Brain microvascular endothelial cell (primary cell): ENCODE data around the gene TTC7B.

Experiments used
- DNase-seq: peaks from one replicate; pipeline ENCODE4 v3.0.0-alpha.2; 2020
- H3K27ac ChIP-seq: fragments of 250-450 bp; sonication (Bioruptor Pico); 2 replicates; pipeline ENCODE4 v1.5.1; 2020; ENCODE audit warnings: mild to moderate bottlenecking, moderate library complexity
- H3K27me3 ChIP-seq: fragments of 250-450 bp; sonication (Bioruptor Pico); replicated peaks from 2 replicates; pipeline ENCODE4 v1.5.1; 2020; ENCODE audit warnings: mild to moderate bottlenecking
- H3K36me3 ChIP-seq: fragments of 250-450 bp; sonication (Bioruptor Pico); replicated peaks from 2 replicates; pipeline ENCODE4 v1.5.1; 2020; ENCODE audit warnings: mild to moderate bottlenecking
- H3K4me3 ChIP-seq: 2 replicates; pipeline ENCODE4 v1.5.1; 2011; ENCODE audit warnings: low read depth, mild to moderate bottlenecking, control low read depth, low read length, moderate library complexity
- in situ Hi-C: cut with HindIII; loops from 2 replicates; pipeline ENCODE4 v1.10.0; 2017; ENCODE audit warnings: low sequenced_read_pairs, low pct_ligation_motif_present
- TF ChIP-seq, protein P1 (sequence below): IDR thresholded peaks from 2 replicates; pipeline ENCODE4 v1.5.1; 2011; ENCODE audit warnings: low read depth, mild to moderate bottlenecking, moderate library complexity, low read length, control low read depth, inconsistent platforms; ENCODE audit errors: missing control alignments

The TTC7B gene

DNA sequence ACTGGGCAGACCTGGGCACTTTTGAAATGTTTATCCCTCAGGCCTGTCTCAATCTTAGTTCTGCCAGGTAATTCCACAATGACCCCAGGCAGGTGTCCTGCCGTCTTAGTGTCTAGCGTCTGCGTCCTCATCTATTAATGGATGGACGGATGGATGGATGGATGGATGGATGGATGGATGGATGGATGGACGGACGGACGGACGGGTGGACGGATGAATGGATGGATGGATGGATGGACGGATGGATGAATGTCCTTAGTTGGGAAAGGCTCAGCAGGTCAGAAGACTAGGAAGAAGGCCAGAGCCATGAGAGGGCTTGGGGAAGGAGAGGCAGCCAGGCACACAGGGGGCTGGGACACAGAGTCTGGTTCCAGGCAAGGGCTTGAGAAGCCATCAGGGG lies 278.1 kb downstream of the TTC7B start:
- no peaks in the 10 kb centered on the region for H3K27me3 ChIP-seq
- no peak overlapping the region for H3K4me3 ChIP-seq
- no peaks in the 10 kb centered on the region for H3K36me3 ChIP-seq
- DNase-seq: no peak
- TF ChIP-seq, protein P1, sequence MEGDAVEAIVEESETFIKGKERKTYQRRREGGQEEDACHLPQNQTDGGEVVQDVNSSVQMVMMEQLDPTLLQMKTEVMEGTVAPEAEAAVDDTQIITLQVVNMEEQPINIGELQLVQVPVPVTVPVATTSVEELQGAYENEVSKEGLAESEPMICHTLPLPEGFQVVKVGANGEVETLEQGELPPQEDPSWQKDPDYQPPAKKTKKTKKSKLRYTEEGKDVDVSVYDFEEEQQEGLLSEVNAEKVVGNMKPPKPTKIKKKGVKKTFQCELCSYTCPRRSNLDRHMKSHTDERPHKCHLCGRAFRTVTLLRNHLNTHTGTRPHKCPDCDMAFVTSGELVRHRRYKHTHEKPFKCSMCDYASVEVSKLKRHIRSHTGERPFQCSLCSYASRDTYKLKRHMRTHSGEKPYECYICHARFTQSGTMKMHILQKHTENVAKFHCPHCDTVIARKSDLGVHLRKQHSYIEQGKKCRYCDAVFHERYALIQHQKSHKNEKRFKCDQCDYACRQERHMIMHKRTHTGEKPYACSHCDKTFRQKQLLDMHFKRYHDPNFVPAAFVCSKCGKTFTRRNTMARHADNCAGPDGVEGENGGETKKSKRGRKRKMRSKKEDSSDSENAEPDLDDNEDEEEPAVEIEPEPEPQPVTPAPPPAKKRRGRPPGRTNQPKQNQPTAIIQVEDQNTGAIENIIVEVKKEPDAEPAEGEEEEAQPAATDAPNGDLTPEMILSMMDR: no peak
- no peak overlapping the region for H3K27ac ChIP-seq
- in situ Hi-C loops: no loop called here

- in situ Hi-C loops: no loop called here
- TF ChIP-seq, protein P1: no peak
- Histone ChIP-seq H3K27ac (no peak overlapping the region), H3K36me3 (no peaks in the 10 kb centered on the region), H3K27me3 (no peaks in the 10 kb centered on the region), H3K4me3 (no peak overlapping the region)
- DNase-seq: no peak
Observed at GRCh38 chr14:90536511-90537191, 279.6 kb downstream of the TTC7B start.

DNA sequence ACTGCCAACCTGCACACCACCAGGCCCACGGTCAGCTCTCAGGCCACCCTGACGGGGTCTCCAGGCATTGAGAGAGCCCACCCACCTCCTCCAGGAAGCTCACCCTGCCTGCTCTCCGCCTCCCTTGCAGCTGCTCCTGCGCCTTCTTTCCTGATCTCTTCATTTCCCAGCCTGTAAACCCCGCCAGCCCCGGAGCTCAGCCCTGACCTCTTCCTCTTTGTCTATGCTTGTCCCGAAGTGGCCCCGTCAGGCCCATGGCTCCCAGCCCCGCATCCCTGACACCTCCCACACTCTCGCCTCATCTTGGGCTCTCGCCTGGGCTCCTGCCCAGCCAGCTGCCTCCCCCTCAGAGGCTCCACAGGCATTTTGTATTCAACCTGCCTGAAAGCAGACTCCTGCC lies 280.1 kb downstream of the TTC7B start:
- Histone ChIP-seq H3K27ac (no peak overlapping the region), H3K27me3 (no peaks in the 10 kb centered on the region), H3K36me3 (no peaks in the 10 kb centered on the region), H3K4me3 (no peak overlapping the region)
- no peak for DNase-seq
- TF ChIP-seq, protein P1: no peak
- in situ Hi-C loops: no loop called here

DNA sequence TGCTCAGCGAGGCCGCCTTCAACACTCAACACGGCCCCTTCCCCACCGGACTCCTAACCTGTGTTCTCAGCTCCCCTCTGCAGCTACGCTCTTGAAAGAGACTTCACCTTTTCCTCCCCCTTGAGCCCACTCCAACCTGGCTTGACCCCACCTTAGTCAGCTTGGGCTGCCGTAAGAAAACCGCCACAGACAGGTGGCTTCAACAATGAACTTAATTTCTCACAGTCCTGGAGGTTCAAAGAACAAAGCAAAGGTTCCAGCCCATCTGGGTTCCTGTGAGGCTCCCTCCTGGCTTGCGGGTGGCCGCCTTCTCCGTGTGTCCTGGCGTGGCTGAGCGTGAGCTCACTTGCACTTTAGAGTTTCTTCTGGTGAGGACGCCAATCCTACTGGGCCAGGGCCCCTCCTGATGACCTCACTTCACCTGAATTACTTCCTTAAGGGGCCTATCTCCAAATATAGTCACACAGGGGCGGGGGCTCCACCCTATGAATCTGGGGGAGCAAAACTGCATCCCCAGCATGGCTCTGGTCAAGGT lies 280.6 kb downstream of the TTC7B start:
- DNase-seq: no peak
- in situ Hi-C loops: no loop called here
- TF ChIP-seq, protein P1: no peak
- H3K4me3 ChIP-seq: no peak overlapping the region
- H3K27ac ChIP-seq: no peak overlapping the region
- H3K27me3 ChIP-seq: no peaks in the 10 kb centered on the region
- no peaks in the 10 kb centered on the region for H3K36me3 ChIP-seq

- no peaks in the 10 kb centered on the region for H3K27me3 ChIP-seq
- H3K27ac ChIP-seq: no peak overlapping the region
- DNase-seq: no peak
- TF ChIP-seq, protein P1: no peak
- H3K36me3 ChIP-seq: no peaks in the 10 kb centered on the region
- in situ Hi-C loops: no loop called here
- H3K4me3 ChIP-seq: no peak overlapping the region
Observed at GRCh38 chr14:90534838-90535555, 281.2 kb downstream of the TTC7B start.
